HG03575 (cell line): ENCODE results near the gene TFF2.

ENCODE experiments used
- ATAC-seq: cut with Tn5 transposase; IDR thresholded peaks from one replicate; pipeline ENCODE4 v1.9.1; 2021; ENCODE audit not compliant: unreplicated experiment, insufficient number of reproducible peaks, low FRiP score; ENCODE audit errors: extremely low read depth

The TFF2 gene, protein sequence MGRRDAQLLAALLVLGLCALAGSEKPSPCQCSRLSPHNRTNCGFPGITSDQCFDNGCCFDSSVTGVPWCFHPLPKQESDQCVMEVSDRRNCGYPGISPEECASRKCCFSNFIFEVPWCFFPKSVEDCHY

GRCh38 chr21:42350927-42351426, at the start of gene TFF2:
TFF2 (minus strand) TSS chr21:42350994; CDS start chr21:42350957, 37 bp downstream.
- ATAC-seq: no peak

DNA sequence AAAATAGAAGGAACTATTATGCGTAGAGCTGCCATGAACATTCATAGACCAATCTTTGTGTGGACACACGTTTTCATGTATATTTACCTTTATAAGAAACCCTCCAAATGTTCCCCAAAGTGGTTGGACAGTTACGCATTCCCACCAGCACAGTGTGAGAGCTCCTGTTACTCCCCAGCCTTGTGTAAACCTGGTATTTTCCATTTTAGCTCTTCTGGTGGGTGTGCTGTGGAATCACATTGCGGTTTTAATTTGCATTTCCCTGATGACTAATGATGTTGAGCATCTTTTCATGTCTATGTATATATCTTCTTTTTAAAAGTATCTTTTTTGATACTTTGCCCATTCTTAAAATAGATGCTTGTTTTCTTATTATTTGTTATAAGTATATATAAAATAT, 49.7 kb upstream of the TFF2 start:
- ATAC-seq: no peak

- no peak for ATAC-seq
Observed at GRCh38 chr21:42398436-42399028, 47.7 kb upstream of the TFF2 start.

DNA sequence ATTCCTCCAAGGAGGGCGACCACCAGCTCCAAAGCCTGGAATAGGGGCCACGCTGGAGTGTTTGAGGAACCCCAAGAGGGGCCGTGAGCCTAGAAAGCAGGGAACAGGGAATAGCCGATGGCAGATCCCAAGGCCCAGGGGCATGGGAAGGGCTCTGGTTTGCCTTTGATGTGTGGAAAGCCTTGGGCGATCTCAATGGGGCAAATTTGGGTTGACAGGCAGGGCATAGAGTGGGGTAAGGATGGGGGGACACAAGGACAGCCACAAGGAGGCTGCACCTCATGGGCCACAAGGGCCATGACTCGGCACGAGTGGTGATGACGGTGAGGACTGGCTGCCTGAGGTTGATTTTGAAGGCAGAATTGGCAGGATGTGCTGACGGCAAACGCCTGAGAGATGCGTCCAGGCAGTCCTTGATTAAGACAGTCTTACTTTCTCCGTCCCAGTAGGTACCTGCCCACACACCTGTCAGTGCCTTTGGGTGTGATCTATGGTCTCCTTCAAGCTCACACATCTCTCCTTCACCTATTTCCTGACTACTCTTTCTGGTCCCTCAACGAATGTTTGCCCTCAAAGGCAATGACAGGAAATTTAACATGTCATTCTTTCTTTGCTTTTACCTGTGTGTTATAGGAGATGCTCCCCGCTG, 47.1 kb upstream of the TFF2 start:
- ATAC-seq: no peak

DNA sequence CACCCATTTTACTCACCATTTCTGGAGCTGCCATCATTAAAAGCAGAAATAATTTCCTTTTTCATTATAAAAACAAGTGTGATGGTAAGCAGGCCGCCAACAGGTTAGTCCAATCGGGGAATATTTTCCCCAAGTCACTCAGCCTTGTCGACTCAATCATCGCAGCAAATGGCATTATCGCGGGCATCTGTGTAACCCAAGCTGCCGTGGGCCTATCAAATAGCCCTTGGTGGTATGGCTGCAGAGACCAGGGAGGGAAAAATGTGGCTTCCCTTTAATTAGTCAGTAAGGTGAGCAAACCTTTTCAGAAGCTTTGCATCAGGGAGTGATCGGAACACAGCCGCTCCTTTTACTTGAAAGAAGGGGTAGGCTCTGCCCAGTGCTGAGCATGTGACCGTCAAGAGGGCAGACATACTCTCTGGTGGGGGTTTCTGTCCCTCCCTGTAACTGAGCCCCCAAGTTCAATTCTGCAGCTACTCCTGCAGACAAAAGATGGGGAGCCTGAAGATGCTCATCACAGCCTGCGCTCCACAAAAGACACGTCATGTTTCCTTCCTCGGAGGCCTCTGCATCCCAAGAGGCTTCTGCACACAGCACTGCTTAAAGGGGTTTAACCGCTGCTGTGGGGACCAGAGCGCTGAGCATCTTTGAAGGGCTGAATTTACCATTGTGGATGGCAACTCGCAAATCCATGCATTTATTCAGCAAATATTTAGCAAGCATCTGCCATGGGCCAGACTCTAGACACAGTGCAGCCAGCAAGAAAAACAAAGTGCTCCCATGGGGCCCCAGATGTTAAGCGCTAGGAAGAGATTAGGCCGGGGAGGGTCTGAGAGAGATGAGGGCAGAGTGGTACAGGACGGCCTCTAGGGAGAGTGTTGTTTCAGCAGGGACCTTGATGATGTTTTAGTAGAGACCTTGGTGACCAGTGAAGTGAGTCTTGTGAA, 46.3 kb upstream of the TFF2 start:
- no peak for ATAC-seq

DNA sequence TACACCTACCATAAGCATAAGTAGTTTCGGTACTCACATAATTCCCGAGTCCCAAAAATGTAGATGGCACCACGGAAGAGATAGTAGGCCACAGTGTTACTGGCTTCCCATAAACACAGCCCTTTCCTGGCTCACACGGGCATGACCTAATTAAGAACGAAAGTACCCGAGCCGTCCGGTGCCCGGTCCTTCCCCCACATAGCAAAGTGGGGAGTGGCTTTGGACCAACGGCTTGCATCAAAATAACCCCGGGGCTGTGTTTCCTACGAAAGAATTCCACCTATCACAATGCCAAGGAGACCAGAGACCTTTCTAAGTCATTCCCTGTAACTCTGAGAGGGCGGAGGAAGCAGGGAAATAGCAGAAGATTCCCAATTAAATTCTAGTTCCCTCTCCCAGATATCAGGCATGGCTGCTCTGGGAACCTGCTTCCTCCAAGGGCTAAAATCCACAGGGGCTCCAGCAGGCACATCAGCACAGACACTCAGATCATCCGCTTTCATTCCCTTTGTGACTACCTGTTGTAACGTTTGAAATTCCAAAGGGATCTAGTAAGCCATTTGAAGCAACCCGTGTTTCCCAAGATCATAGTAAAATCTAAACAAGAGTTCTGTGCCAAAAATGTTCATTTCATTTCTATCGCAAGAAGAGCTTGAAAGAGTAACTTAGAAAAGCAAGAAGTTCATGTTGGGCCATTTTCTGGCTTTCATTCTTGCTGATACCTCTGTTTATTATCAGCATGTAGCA, 45.3 kb upstream of the TFF2 start, which contains the start of gene TMPRSS3:
Gene TMPRSS3 (minus strand): TSS at position 148 of the 747 bp plus-strand sequence. CDS start 635 bp downstream, outside the sequence.
- no peak for ATAC-seq

DNA sequence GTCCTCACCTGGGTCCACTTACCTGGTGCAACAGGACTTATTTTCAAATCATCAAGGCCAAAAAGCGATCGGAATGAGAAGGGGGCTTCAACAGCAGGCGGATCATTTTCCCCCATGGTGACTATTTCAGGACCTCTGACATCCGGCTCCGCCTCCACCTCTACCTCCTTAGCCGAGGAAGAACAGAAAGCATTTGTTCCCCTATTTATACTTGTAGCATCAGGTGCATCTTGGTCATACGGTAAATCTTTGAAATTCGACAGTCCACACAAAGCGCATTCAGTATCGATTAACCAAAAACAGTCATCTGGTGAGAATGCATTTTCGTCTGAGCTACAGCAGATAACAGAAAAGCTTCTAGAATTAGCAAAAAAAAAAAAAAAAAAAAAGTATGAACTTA, 44.5 kb upstream of the TFF2 start:
- ATAC-seq: no peak

- no peak for ATAC-seq
Observed at GRCh38 chr21:42393443-42393950, 42.7 kb upstream of the TFF2 start.

GRCh38 chr21:42392731-42393442, 42.1 kb upstream of the TFF2 start:
- ATAC-seq: peak; percentile 50

GRCh38 chr21:42391297-42391696, 40.5 kb upstream of the TFF2 start:
- no peak for ATAC-seq

DNA sequence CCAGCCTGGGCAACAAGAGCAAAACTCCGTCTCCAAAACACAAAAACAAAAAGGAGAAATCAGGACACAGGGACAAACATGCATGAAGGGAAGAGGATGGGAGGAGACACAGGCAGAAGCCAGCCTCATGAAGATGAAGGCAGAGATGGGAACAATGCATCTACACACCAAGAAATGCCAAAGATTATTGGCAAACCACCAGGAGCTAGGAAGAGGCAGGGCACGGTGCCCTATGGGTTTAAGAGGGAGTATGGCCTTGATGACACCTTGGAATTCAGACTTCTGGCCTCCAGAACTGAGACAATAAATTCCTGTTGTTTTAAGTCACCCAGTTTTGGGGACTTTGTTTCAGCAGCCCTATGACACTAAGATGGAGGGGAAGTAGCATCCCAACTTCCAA, 39.9 kb upstream of the TFF2 start:
- no peak for ATAC-seq

- ATAC-seq: no peak
Observed at GRCh38 chr21:42390193-42390592, 39.4 kb upstream of the TFF2 start.

GRCh38 chr21:42389449-42389835, 38.6 kb upstream of the TFF2 start:
- ATAC-seq: no peak

DNA sequence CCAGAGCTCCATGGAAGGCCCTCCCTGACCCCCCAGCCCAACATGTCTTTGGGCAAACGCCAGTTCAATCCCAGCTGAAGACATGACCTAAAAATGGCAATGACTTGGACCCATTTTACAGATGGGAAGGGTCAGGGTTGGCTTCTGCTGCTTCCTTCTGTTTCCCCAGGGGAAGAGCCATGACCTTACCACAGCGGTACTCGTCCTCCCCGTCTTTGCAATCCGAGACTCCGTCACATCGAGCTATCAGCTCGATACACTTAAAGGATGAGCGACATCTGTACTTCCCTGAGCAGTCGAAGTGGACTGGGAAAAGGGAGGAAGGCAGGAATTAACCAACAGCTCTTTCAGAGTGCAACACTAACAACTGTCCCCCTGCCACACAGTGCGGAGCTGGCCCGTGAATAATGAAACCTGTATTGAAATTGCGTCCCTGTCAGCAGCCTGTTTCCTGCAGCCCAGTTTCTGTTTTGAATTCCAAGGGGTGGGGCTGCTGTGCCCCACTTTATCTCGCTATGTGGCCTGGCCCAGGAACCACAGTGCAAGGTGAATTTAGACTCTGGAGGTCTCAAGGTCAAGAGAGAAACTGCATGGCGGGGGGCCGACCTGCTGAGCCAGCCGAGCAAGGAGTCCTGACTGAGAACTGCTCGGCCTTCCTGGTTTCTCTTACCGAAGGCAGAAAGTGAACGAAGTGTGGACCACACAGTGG, 38.1 kb upstream of the TFF2 start:
- no peak for ATAC-seq

DNA sequence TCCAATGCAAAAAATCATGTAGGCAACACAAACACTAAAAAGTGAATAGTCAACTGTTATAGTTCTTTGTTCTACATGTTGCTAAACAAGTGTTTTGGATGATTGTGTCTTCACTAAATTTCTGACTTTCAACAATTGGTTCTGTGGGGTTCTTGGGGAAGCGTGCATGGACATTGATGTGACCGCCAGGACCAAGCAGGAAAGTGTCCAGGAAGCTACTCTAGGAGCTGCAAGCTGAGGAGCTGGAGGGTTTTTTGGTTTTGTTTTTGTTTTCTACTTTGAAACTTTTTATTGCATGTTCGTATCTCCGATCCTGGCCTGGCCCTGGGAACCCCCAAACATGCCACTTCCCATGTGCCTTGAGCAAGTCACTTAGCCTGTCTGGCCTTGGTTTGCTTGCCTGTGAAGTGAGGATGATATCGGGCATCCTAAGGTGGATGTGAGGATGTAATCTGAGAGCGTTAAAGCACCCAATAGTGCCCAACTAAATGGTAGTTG, 37.1 kb upstream of the TFF2 start:
- no peak for ATAC-seq

GRCh38 chr21:42387164-42387563, 36.4 kb upstream of the TFF2 start:
- no peak for ATAC-seq

DNA sequence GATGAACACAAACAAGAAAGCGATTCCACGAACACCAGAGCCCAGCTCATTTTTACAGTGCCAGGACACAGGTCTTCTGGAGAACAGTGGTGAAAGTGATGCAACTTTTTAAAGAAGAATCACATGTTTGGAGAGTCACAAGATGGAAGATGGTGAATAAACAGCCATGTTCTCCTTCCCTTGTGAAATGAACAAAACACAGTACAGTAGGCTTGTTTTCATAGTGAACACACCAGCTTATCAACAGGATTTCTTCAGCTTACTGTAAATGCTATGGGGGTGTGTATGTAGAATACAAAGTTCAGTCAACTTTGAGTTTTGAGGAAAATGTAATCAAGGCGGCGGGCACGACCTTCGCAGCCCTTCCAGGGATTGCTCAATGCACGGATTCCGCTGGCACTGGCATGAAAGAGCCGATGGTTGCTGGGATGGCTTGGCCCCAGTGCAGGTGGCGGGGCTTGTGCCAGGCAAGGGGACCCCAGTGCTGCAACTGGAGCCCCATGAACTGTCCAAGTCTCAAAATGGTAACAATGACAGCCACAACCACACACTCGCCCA, 35.3 kb upstream of the TFF2 start:
- no peak for ATAC-seq
